ENCODE data around the gene DENND2D.
"Not testable (repeated sequence)": the region's sequence is repeated elsewhere in the genome, so short reads cannot be mapped to it uniquely, and the experiment has no call there.

DNA sequence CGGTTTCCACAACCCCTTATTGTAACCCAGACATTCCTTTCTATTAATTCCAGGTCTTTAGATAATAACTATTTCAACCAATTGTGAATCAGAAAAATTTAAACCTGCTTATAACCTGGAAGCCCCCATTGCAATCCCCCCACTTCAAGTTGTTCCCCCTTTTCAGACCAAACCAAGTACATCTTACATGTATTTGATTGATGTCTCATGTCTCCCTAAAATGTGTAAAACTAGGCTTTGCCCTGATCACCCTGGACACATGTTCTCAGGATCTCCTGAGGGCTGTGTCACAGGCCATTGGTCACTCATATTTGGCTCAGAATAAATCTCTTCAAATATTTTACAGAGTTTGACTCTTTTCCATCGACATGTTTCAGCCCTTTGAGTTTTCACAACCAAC lies 14.8 kb upstream of the DENND2D start:
- not testable (repeated sequence) for TF ChIP-seq EZH2 (IDR thresholded peaks at IDR 0.05; ENCODE audit: low read depth, unreplicated experiment); POLR2AphosphoS5 (IDR thresholded peaks at IDR 0.05; ENCODE audit: low read depth)
